ENCODE data around the gene ALPK3.

Gene ALPK3

DNA sequence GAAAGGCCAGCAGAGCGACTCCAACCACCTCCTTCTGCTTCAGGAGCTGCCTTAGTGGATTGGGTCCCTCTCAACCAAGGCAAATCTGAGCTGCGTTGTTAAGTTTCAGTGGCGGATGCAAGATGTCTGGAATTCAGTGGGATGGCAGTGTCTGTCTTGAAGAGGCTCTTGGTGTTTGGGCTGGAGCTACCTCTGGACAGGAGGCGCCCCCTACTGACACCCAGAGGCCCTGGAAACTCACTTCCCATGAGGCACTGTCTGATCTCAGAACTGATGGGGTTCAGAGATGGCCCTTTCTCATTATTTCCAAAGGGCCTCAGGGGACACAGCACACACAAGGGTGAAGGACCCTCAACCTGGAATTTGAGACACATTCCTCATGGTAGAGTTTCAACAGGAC, 61.3 kb downstream of the ALPK3 start:
- no peak overlapping the region for H3K4me3 ChIP-seq (ENCODE audit: low read depth, low read length)
- TF ChIP-seq, protein P1, sequence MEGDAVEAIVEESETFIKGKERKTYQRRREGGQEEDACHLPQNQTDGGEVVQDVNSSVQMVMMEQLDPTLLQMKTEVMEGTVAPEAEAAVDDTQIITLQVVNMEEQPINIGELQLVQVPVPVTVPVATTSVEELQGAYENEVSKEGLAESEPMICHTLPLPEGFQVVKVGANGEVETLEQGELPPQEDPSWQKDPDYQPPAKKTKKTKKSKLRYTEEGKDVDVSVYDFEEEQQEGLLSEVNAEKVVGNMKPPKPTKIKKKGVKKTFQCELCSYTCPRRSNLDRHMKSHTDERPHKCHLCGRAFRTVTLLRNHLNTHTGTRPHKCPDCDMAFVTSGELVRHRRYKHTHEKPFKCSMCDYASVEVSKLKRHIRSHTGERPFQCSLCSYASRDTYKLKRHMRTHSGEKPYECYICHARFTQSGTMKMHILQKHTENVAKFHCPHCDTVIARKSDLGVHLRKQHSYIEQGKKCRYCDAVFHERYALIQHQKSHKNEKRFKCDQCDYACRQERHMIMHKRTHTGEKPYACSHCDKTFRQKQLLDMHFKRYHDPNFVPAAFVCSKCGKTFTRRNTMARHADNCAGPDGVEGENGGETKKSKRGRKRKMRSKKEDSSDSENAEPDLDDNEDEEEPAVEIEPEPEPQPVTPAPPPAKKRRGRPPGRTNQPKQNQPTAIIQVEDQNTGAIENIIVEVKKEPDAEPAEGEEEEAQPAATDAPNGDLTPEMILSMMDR (IDR thresholded peaks at IDR 0.05; ENCODE audit: low read depth, low read length) = peak; percentile 69
- peak; percentile 42 for DNase-seq (ENCODE audit: low read depth, low spot score)
- in situ Hi-C loops (cut with HindIII; ENCODE audit: low sequenced_read_pairs) = no loop called here

DNA sequence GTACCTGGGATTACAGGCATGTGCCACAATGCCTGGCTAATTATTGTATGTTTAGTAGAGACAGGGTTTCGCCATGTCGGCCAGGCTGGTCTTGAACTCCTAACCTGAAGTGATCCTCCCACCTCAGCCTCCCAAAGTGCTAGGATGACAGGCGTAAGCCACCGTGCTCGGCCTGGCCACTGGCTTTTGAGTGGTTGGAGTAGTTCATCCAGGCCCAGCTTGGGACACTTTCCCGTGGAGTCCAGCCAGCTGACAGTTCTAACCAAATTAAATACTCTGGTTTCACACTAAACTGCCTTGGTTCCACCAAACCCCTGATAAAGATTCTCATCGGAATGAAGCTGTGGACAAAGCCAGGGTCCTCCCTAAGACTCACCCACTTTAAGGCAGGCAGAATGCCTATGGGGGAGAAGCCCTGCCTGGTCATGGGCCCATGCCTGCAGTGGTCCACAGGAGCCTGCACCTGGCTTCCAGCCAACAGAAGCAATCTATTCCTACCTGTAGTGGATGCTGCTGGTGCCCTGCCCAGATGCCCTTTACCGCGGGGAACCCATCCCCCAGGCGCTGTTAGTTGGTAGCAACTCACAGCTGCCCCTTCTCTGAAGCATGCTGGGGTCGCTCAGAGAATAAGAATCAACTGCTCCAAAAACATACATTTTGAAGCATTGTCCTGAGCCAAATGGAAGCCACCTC, 62.1 kb downstream of the ALPK3 start:
- TF ChIP-seq, protein P1 (IDR thresholded peaks at IDR 0.05; ENCODE audit: low read depth, low read length) = no peak
- DNase-seq (ENCODE audit: low read depth, low spot score) = no peak
- no peak overlapping the region for H3K4me3 ChIP-seq (ENCODE audit: low read depth, low read length)
- in situ Hi-C loops (cut with HindIII; ENCODE audit: low sequenced_read_pairs) = no loop called here

DNA sequence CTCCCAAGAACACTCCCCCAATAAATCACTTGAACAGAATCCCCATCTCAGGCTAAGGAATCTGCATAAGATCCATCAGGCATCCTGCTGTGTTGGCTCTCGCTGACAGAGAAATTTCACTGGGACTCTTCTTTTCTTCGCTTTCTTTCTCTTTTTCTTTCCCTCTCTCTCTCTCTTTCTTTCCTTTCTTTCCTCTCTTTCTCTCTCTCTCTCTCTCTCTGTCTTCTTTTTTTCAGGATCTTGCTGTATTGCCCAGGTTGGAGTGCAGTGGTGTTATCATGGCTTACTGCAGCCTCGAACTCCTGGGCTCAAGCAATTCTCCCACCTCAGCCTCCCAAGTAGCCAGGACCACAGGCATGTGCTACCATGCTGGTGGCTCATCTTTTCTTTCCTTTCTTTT, 62.9 kb downstream of the ALPK3 start:
- in situ Hi-C loops (cut with HindIII; ENCODE audit: low sequenced_read_pairs) = no loop called here
- TF ChIP-seq, protein P1 (IDR thresholded peaks at IDR 0.05; ENCODE audit: low read depth, low read length) = no peak
- DNase-seq (ENCODE audit: low read depth, low spot score) = no peak
- H3K4me3 ChIP-seq (ENCODE audit: low read depth, low read length) = no peak overlapping the region

DNA sequence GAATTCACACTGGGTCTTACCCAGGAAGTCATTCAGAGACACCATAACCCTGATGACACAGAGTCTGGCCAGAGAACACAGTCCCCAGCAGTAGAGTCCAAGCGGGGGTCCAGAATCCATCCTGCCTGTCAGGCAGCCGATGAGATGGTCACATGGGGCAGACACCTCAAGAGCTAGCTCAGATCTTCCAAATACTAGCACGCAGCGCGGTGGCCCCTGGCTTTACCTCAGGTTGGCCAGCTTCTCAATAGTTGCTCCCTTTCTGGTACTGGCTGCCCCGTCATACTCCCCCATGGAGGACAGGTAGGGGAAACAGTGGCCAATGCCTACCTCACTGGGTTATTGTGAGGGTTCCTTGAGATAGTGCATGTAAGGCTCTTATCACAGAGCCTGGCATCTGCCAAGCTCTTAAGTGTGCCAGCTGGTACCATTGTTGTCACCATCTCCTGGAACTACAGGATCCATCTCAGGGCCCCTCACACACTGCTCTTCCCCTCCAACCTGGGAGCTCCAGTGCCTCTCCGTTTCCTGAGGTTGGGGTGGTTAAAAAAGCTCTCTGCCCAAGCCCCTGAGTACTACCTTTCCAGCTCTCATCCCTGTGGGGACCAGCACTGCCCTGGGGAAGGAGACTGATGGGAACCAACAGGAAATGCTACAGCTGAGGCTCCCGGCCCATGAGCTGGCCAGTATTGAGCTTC, 63.8 kb downstream of the ALPK3 start:
- H3K4me3 ChIP-seq (ENCODE audit: low read depth, low read length) = no peak overlapping the region
- TF ChIP-seq, protein P1 (IDR thresholded peaks at IDR 0.05; ENCODE audit: low read depth, low read length) = no peak
- in situ Hi-C loops (cut with HindIII; ENCODE audit: low sequenced_read_pairs) = no loop called here
- no peak for DNase-seq (ENCODE audit: low read depth, low spot score)

DNA sequence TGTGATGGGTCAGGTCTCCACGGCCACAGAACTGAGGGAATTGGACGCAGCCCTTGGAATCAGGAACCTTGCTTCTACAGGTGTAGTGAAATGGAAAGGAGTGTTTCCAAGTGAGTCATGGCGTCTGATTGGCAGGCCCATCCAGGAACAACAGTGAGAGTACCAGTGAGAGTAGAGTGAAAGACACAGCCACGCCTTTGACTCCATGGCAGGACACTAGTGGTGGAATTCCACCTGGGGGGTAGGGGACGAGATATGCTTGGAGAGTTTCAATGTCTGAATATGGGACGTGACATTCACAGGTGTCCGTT, 64.3 kb downstream of the ALPK3 start:
- no peak for DNase-seq (ENCODE audit: low read depth, low spot score)
- TF ChIP-seq, protein P1 (IDR thresholded peaks at IDR 0.05; ENCODE audit: low read depth, low read length) = no peak
- H3K4me3 ChIP-seq (ENCODE audit: low read depth, low read length) = no peak overlapping the region
- in situ Hi-C loops (cut with HindIII; ENCODE audit: low sequenced_read_pairs) = no loop called here

DNA sequence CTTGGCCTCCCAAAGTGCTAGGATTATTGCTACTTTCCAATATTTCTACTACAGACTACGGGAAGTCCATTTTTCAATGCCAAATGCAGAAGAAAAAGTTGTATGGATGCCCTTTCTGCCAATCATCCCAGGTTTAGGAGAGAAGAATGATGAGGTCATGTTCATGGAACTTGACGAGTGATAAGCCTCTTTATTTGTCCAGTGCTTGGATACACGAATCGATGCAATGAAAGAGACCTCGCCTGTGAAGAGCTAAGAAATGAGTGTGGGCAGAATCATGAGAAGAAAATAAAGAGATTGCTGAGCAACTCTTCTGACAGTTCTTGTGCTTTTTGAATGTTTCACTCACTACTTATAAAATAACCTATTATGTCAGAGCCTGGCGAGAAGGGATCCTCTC, 66.3 kb downstream of the ALPK3 start:
- DNase-seq (ENCODE audit: low read depth, low spot score) = no peak
- no peak overlapping the region for H3K4me3 ChIP-seq (ENCODE audit: low read depth, low read length)
- in situ Hi-C loops (cut with HindIII; ENCODE audit: low sequenced_read_pairs) = no loop called here
- TF ChIP-seq, protein P1 (IDR thresholded peaks at IDR 0.05; ENCODE audit: low read depth, low read length) = no peak
